Endothelial cell of umbilical vein (primary cell): ENCODE measurements around the gene NRP2. TPM values are rescaled to one million over a fixed set of nuclear protein-coding genes. Genes with fewer than 3 reads are reported as not detected.

ENCODE experiments used
- BruUV-seq: library from RNA; stranded (reverse); fragments of 400-500 nt; replicated peaks from 2 replicates; lab custom pipeline; 2021; lab: Mats Ljungman, UMichigan
- CTCF ChIA-PET: fragments of 300-600, 350-600 bp; sonication (Branson Sonifier 250); formaldehyde crosslinking; loops from one replicate; lab custom pipeline; 2021; ENCODE audit warnings: antibody characterized with exemption, inconsistent platforms; lab: Charles Lee
- POLR2A ChIA-PET: fragments of 300-600, 350-600 bp; sonication (Branson Sonifier 250); formaldehyde crosslinking; loops from one replicate; lab custom pipeline; 2021; ENCODE audit warnings: antibody characterized with exemption, inconsistent platforms; lab: Charles Lee
- DNase-seq: peaks from one replicate; pipeline ENCODE4 v3.0.0-alpha.2; 2011; ENCODE audit warnings: low read depth, low spot score
- FAIRE-seq: peaks from 2 replicates; lab custom pipeline; 2011; peaks lifted over from hg19 to GRCh38; lab: Jason Lieb, UNC
- H2AFZ ChIP-seq: 2 replicates; pipeline ENCODE4 v1.6.0; 2012; ENCODE audit warnings: low read depth, low read length, control low read depth, inconsistent platforms
- H3K27ac ChIP-seq: 2 replicates; pipeline ENCODE4 v1.5.1; 2011; ENCODE audit warnings: low read depth, mild to moderate bottlenecking, control low read depth, low read length, moderate library complexity; ENCODE audit not compliant: insufficient read depth
- H3K27me3 ChIP-seq, 2 experiments: 2 replicates each; pipeline versions ENCODE4 v1.6.0 to v1.6.1; 2011; ENCODE audit warnings: low read length in 2 of 2, mixed read lengths in 1 of 2; ENCODE audit not compliant: control insufficient read depth in 2 of 2, insufficient read depth in 2 of 2
- H3K36me3 ChIP-seq, 2 experiments: 2 replicates in 1 of 2; 3 replicates in 1 of 2; pipeline ENCODE4 v1.5.1; 2011; ENCODE audit warnings: low read length in 2 of 2, mild to moderate bottlenecking in 1 of 2, moderate library complexity in 1 of 2; ENCODE audit not compliant: control insufficient read depth in 2 of 2, insufficient read depth in 2 of 2; ENCODE audit errors: extremely low read depth in 1 of 2
- H3K4me1 ChIP-seq: 3 replicates; pipeline ENCODE4 v1.5.1; 2011; ENCODE audit warnings: mild to moderate bottlenecking, low read length; ENCODE audit not compliant: control insufficient read depth, insufficient read depth; ENCODE audit errors: extremely low read depth
- H3K4me2 ChIP-seq: 2 replicates; pipeline ENCODE4 v1.6.1; 2011; ENCODE audit warnings: low read length, control low read depth, mixed read lengths; ENCODE audit not compliant: insufficient read depth
- H3K4me3 ChIP-seq, 3 experiments: fragments of 200-600 bp in 1 of 3; sonication (generic), shearing (Covaris generic) in 1 of 3; replicated peaks in 1 of 3; 2 replicates each; pipeline ENCODE4 v1.5.1; 2011 to 2016; ENCODE audit warnings: control low read depth in 3 of 3, low read length in 3 of 3, mild to moderate bottlenecking in 2 of 3, inconsistent platforms in 1 of 3, low read depth in 1 of 3, moderate library complexity in 1 of 3; ENCODE audit not compliant: insufficient read depth in 1 of 3
- H3K79me2 ChIP-seq: 2 replicates; pipeline ENCODE4 v1.6.0; 2012; ENCODE audit warnings: low read length, inconsistent platforms; ENCODE audit not compliant: control insufficient read depth, insufficient read depth
- H3K9ac ChIP-seq: replicated peaks from 2 replicates; pipeline ENCODE3; 2011; ENCODE audit warnings: low read length, control low read depth; ENCODE audit not compliant: insufficient read depth; ENCODE audit errors: extremely low read depth
- H3K9me1 ChIP-seq: replicated peaks from 3 replicates; pipeline ENCODE4 v1.6.0; 2011; ENCODE audit warnings: mild to moderate bottlenecking, low read length; ENCODE audit not compliant: control insufficient read depth, insufficient read depth; ENCODE audit errors: extremely low read depth
- H3K9me3 ChIP-seq: replicated peaks from 2 replicates; pipeline ENCODE4 v1.5.1; 2012; ENCODE audit warnings: low read length, inconsistent platforms; ENCODE audit not compliant: control insufficient read depth, insufficient read depth
- H4K20me1 ChIP-seq: replicated peaks from 2 replicates; pipeline ENCODE3; 2011; ENCODE audit warnings: mild to moderate bottlenecking, low read length; ENCODE audit not compliant: control insufficient read depth, insufficient read depth; ENCODE audit errors: extremely low read depth
- CTCF ChIP-seq, 2 donors: IDR thresholded peaks; 1 replicate in 1 of 2; 2 replicates in 1 of 2; pipeline ENCODE4 v1.5.1; 2011; ENCODE audit warnings: low read length in 2 of 2, mild to moderate bottlenecking in 2 of 2, moderate library complexity in 2 of 2, control low read depth in 1 of 2, inconsistent platforms in 1 of 2, low read depth in 1 of 2; ENCODE audit not compliant: insufficient read depth in 1 of 2; ENCODE audit errors: extremely low read depth in 1 of 2
- EZH2 ChIP-seq: IDR thresholded peaks from 2 replicates; pipeline ENCODE4 v1.6.1; 2012; ENCODE audit warnings: borderline replicate concordance, low read depth, mild to moderate bottlenecking, moderate library complexity, low read length, inconsistent platforms; ENCODE audit not compliant: severe bottlenecking
- FOS ChIP-seq: IDR thresholded peaks from 2 replicates; pipeline ENCODE4 v1.6.1; 2011; ENCODE audit warnings: mild to moderate bottlenecking, low read length, moderate library complexity, borderline replicate concordance; ENCODE audit not compliant: insufficient read depth
- GATA2 ChIP-seq: IDR thresholded peaks from 2 replicates; pipeline ENCODE4 v1.7.0; 2011; ENCODE audit warnings: low read depth, mild to moderate bottlenecking, moderate library complexity, mixed read lengths, low read length; ENCODE audit not compliant: insufficient read length, insufficient read depth
- JUN ChIP-seq: IDR thresholded peaks from 2 replicates; pipeline ENCODE4 v1.6.1; 2011; ENCODE audit warnings: borderline replicate concordance, low read depth; ENCODE audit not compliant: insufficient read length, insufficient read depth
- MAX ChIP-seq: IDR thresholded peaks from 2 replicates; pipeline ENCODE4 v1.6.1; 2011; ENCODE audit not compliant: insufficient read depth, insufficient read length
- MYC ChIP-seq: IDR thresholded peaks from one replicate; pipeline ENCODE4 v1.6.1; 2011; ENCODE audit warnings: mild to moderate bottlenecking, low read depth, low read length
- POLR2A ChIP-seq: IDR thresholded peaks from 2 replicates; pipeline ENCODE4 v1.6.1; 2012; ENCODE audit warnings: low read depth, mild to moderate bottlenecking, control low read depth, low read length
- POLR2AphosphoS5 ChIP-seq: IDR thresholded peaks from 2 replicates; pipeline ENCODE4 v1.6.1; 2012; ENCODE audit warnings: low read depth, mild to moderate bottlenecking, control low read depth, low read length, moderate library complexity; ENCODE audit not compliant: insufficient read depth
- dilution Hi-C: fragments of 300-500 bp; cut with MboI; formaldehyde crosslinking; loops from one replicate; pipeline ENCODE4 v1.15.0; 2019; ENCODE audit warnings: low sequenced_read_pairs; ENCODE audit not compliant: extremely low pct_ligation_motif_present
- intact Hi-C: fragments of 100-400 bp; cut with micrococcal nuclease; formaldehyde crosslinking; loops from one replicate; pipeline ENCODE4 v1.10.0; 2022
- polyA plus RNA-seq, 4 experiments: library from polyadenylated mRNA; depleted of rRNA in 3 of 4; stranded (reverse) in 3 of 4; unstranded in 1 of 4; fragments of >200 nt; gene quantifications; 2 replicates each; pipeline versions ENCODE4 v1.2.1 to v1.2.3, GENCODE V29; 2011 to 2012; ENCODE audit warnings: missing spikeins in 1 of 4
- total RNA-seq: library from RNA; stranded (reverse); gene quantifications from 2 replicates; pipeline ENCODE4 v1.2.3, GENCODE V29; 2021

Gene NRP2
- total and polyA plus RNA-seq, 2 donors (not counting 3 experiments of a cell fraction or from before 2014, with no cell fraction given): 160 to 240 TPM

- intact Hi-C loops: no loop called here
- no peaks in the 10 kb centered on the region for H3K9me1 ChIP-seq
- no peak overlapping the region for H3K27ac ChIP-seq
- H3K27me3 ChIP-seq: peaks cover 0 to 10% of the 10 kb centered on the region in 2 experiments
- no peak overlapping the region for H3K9ac ChIP-seq
- DNase-seq (no peak), FAIRE-seq (no peak)
- no peaks in the 10 kb centered on the region for H3K36me3 ChIP-seq
- CTCF ChIA-PET: no interaction called here
- no TSS peak for BruUV-seq
- no peaks in the 10 kb centered on the region for H3K4me1 ChIP-seq
- POLR2A ChIA-PET: no interaction called here
- TF ChIP-seq FOS (no peak), MYC (no peak), EZH2 (no peak), CTCF (IDR thresholded peaks at IDR 0.05; ENCODE audit: extremely low read depth in 1 of 2, insufficient read depth in 1 of 2, low read depth in 1 of 2, low read length in 2 of 2) (no peak), JUN (no peak), POLR2A (no peak), MAX (no peak), POLR2AphosphoS5 (no peak), GATA2 (no peak)
- H3K4me3 ChIP-seq: no peak overlapping the region
- no peak overlapping the region for H3K4me2 ChIP-seq
- no peaks in the 10 kb centered on the region for H3K79me2 ChIP-seq
- H3K9me3 ChIP-seq: no peaks in the 10 kb centered on the region
- dilution Hi-C loops: no loop called here
- H2AFZ ChIP-seq: no peak overlapping the region
- H4K20me1 ChIP-seq: no peaks in the 10 kb centered on the region
Measured at GRCh38 chr2:205807758-205808157, 125.5 kb downstream of the NRP2 start.
